ENCODE measurements around the gene OGDH.

OGDH gene

DNA sequence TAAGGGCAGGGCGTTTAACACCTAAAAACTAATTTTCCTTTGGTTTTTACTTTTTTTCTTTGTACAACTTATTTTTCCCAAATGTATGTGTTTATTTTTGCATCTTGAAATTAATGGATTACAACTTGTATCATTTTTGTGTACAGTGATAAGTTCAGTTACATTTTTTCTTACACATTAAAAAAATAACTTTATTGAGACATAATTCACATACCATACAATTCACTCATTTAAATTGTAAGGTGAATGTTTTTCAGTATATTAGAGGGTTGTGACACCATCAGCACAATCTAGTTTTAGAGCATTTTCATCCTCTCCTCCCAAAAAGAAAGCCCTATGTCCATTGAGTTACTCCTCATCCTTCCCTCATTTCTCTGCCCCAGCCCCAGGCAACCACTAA, 11.6 kb downstream of the OGDH start:
- CTCF ChIA-PET: no interaction called here
- Histone ChIP-seq H3K9me3 (ENCODE audit: control insufficient read depth, insufficient read depth, low read depth, low read length) (no peaks in the 10 kb centered on the region), H3K4me1 (ENCODE audit: control insufficient read depth, insufficient read depth, low read length) (peaks cover 16% of the 10 kb centered on the region; the same call in 1 of the 2 replicates), H3K27ac (ENCODE audit: extremely low read depth, low read depth, low read length) (no peak overlapping the region), H3K36me3 (ENCODE audit: control insufficient read depth in 2 of 2, insufficient read depth in 1 of 2, low read length in 2 of 2) (no peaks in the 10 kb centered on the region; a peak in 1 of 3 replicates), H3K4me3 (ENCODE audit: low read depth, low read length) (no peak overlapping the region)
- no peak for TF ChIP-seq BCL11B (tag by site-specific recombination; IDR thresholded peaks at IDR 0.05; ENCODE audit: low read depth)
- POLR2A ChIA-PET: no interaction called here

DNA sequence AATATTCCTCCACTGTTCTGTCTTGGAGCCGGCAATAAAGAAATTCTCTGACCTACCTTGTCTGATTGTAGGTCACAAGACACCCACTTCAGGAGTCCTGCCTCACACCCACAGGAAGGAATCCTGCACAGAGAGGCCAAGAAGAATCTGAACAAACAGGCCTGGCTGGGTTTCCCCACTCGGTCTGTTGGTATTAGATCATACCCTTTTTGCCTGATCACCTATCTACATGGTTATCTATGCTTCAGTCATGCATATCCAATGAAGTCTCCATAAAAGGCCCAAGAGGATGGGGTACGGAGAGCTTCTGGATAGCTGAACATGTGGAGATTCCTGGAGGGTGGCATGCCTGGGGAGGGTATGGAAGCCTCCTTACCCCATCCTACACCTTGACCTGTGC, 12.3 kb downstream of the OGDH start:
- Histone ChIP-seq H3K4me1 (ENCODE audit: control insufficient read depth, insufficient read depth, low read length) (peaks cover 16% of the 10 kb centered on the region; the same call in 1 of the 2 replicates), H3K27ac (ENCODE audit: extremely low read depth, low read depth, low read length) (no peak overlapping the region), H3K4me3 (ENCODE audit: low read depth, low read length) (no peak overlapping the region), H3K36me3 (ENCODE audit: control insufficient read depth in 2 of 2, insufficient read depth in 1 of 2, low read length in 2 of 2) (no peaks in the 10 kb centered on the region; a peak in 1 of 3 replicates), H3K9me3 (ENCODE audit: control insufficient read depth, insufficient read depth, low read depth, low read length) (no peaks in the 10 kb centered on the region)
- POLR2A ChIA-PET: interaction anchor here (1.2 kb wide), 1 partner anchor 12 kb away, joined by 3 read pairs; the partner anchor contains the start of gene OGDH
- CTCF ChIA-PET: no interaction called here
- TF ChIP-seq ZNF416 (tag by site-specific recombination; IDR thresholded peaks at IDR 0.05): no peak
- TF ChIP-seq, protein P1, sequence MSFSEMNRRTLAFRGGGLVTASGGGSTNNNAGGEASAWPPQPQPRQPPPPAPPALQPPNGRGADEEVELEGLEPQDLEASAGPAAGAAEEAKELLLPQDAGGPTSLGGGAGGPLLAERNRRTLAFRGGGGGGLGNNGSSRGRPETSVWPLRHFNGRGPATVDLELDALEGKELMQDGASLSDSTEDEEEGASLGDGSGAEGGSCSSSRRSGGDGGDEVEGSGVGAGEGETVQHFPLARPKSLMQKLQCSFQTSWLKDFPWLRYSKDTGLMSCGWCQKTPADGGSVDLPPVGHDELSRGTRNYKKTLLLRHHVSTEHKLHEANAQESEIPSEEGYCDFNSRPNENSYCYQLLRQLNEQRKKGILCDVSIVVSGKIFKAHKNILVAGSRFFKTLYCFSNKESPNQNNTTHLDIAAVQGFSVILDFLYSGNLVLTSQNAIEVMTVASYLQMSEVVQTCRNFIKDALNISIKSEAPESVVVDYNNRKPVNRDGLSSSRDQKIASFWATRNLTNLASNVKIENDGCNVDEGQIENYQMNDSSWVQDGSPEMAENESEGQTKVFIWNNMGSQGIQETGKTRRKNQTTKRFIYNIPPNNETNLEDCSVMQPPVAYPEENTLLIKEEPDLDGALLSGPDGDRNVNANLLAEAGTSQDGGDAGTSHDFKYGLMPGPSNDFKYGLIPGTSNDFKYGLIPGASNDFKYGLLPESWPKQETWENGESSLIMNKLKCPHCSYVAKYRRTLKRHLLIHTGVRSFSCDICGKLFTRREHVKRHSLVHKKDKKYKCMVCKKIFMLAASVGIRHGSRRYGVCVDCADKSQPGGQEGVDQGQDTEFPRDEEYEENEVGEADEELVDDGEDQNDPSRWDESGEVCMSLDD (tag by site-specific recombination; IDR thresholded peaks at IDR 0.05): no peak
- TF ChIP-seq ZBTB17 (tag by site-specific recombination; IDR thresholded peaks at IDR 0.05): peak; percentile 94
- TF ChIP-seq ZNF76 (tag by site-specific recombination; IDR thresholded peaks at IDR 0.05; ENCODE audit: borderline replicate concordance, low read depth): no peak
- TF ChIP-seq, protein P2, sequence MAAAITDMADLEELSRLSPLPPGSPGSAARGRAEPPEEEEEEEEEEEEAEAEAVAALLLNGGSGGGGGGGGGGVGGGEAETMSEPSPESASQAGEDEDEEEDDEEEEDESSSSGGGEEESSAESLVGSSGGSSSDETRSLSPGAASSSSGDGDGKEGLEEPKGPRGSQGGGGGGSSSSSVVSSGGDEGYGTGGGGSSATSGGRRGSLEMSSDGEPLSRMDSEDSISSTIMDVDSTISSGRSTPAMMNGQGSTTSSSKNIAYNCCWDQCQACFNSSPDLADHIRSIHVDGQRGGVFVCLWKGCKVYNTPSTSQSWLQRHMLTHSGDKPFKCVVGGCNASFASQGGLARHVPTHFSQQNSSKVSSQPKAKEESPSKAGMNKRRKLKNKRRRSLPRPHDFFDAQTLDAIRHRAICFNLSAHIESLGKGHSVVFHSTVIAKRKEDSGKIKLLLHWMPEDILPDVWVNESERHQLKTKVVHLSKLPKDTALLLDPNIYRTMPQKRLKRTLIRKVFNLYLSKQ (tag by site-specific recombination; IDR thresholded peaks at IDR 0.05; ENCODE audit: borderline replicate concordance): no peak
- TF ChIP-seq ZNF596 (tag by site-specific recombination; IDR thresholded peaks at IDR 0.05): no peak
- TF ChIP-seq, protein P3, sequence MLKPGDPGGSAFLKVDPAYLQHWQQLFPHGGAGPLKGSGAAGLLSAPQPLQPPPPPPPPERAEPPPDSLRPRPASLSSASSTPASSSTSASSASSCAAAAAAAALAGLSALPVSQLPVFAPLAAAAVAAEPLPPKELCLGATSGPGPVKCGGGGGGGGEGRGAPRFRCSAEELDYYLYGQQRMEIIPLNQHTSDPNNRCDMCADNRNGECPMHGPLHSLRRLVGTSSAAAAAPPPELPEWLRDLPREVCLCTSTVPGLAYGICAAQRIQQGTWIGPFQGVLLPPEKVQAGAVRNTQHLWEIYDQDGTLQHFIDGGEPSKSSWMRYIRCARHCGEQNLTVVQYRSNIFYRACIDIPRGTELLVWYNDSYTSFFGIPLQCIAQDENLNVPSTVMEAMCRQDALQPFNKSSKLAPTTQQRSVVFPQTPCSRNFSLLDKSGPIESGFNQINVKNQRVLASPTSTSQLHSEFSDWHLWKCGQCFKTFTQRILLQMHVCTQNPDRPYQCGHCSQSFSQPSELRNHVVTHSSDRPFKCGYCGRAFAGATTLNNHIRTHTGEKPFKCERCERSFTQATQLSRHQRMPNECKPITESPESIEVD (tag by site-specific recombination; IDR thresholded peaks at IDR 0.05): no peak
- TF ChIP-seq KLF9 (tag by site-specific recombination; IDR thresholded peaks at IDR 0.05; ENCODE audit: low read depth): no peak
- no peak for TF ChIP-seq SP3 (tag by site-specific recombination; IDR thresholded peaks at IDR 0.05)
- no peak for TF ChIP-seq YY2 (tag by site-specific recombination; IDR thresholded peaks at IDR 0.05)
- TF ChIP-seq EGR2 (tag by site-specific recombination; IDR thresholded peaks at IDR 0.05; ENCODE audit: low read depth): peak; percentile 43; the same call in 1 of the 2 replicates
- TF ChIP-seq, protein P4, sequence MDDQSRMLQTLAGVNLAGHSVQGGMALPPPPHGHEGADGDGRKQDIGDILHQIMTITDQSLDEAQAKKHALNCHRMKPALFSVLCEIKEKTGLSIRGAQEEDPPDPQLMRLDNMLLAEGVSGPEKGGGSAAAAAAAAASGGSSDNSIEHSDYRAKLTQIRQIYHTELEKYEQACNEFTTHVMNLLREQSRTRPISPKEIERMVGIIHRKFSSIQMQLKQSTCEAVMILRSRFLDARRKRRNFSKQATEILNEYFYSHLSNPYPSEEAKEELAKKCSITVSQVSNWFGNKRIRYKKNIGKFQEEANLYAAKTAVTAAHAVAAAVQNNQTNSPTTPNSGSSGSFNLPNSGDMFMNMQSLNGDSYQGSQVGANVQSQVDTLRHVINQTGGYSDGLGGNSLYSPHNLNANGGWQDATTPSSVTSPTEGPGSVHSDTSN (CRISPR knock-in tag; IDR thresholded peaks at IDR 0.05): no peak
- no peak for TF ChIP-seq ZNF341 (tag by site-specific recombination; IDR thresholded peaks at IDR 0.05; ENCODE audit: low read depth)
- no peak for TF ChIP-seq ZNF48 (tag by site-specific recombination; IDR thresholded peaks at IDR 0.05)
- TF ChIP-seq ZNF561 (tag by site-specific recombination; IDR thresholded peaks at IDR 0.05; ENCODE audit: borderline replicate concordance): no peak
- TF ChIP-seq ZNF621 (tag by site-specific recombination; IDR thresholded peaks at IDR 0.05): no peak
- TF ChIP-seq, protein P5, sequence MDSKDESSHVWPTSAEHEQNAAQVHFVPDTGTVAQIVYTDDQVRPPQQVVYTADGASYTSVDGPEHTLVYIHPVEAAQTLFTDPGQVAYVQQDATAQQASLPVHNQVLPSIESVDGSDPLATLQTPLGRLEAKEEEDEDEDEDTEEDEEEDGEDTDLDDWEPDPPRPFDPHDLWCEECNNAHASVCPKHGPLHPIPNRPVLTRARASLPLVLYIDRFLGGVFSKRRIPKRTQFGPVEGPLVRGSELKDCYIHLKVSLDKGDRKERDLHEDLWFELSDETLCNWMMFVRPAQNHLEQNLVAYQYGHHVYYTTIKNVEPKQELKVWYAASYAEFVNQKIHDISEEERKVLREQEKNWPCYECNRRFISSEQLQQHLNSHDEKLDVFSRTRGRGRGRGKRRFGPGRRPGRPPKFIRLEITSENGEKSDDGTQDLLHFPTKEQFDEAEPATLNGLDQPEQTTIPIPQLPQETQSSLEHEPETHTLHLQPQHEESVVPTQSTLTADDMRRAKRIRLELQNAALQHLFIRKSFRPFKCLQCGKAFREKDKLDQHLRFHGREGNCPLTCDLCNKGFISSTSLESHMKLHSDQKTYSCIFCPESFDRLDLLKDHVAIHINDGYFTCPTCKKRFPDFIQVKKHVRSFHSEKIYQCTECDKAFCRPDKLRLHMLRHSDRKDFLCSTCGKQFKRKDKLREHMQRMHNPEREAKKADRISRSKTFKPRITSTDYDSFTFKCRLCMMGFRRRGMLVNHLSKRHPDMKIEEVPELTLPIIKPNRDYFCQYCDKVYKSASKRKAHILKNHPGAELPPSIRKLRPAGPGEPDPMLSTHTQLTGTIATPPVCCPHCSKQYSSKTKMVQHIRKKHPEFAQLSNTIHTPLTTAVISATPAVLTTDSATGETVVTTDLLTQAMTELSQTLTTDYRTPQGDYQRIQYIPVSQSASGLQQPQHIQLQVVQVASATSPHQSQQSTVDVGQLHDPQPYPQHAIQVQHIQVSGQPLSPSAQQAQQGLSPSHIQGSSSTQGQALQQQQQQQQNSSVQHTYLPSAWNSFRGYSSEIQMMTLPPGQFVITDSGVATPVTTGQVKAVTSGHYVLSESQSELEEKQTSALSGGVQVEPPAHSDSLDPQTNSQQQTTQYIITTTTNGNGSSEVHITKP (tag by site-specific recombination; IDR thresholded peaks at IDR 0.05): no peak
- peak; percentile 13; the same call in 1 of the 2 replicates for TF ChIP-seq KLF10 (tag by site-specific recombination; IDR thresholded peaks at IDR 0.05)
- no peak for TF ChIP-seq FEZF1 (tag by site-specific recombination; IDR thresholded peaks at IDR 0.05)
- no peak for TF ChIP-seq ZNF391 (tag by site-specific recombination; IDR thresholded peaks at IDR 0.05; ENCODE audit: borderline replicate concordance, low read depth)
- TF ChIP-seq, protein P6, sequence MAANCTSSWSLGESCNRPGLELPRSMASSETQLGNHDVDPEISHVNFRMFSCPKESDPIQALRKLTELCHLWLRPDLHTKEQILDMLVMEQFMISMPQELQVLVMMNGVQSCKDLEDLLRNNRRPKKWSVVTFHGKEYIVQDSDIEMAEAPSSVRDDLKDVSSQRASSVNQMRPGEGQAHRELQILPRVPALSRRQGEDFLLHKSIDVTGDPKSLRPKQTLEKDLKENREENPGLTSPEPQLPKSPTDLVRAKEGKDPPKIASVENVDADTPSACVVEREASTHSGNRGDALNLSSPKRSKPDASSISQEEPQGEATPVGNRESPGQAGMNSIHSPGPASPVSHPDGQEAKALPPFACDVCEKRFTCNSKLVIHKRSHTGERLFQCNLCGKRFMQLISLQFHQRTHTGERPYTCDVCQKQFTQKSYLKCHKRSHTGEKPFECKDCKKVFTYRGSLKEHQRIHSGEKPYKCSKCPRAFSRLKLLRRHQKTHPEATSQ (tag by site-specific recombination; IDR thresholded peaks at IDR 0.05): no peak
